Measurements from ENCODE around the gene LSM14A. TPM values are rescaled to one million over a fixed set of nuclear protein-coding genes. Genes with fewer than 3 reads are reported as not detected.

LSM14A gene
- total RNA-seq, 1 experiment from 2014 or later, result 199 TPM

DNA sequence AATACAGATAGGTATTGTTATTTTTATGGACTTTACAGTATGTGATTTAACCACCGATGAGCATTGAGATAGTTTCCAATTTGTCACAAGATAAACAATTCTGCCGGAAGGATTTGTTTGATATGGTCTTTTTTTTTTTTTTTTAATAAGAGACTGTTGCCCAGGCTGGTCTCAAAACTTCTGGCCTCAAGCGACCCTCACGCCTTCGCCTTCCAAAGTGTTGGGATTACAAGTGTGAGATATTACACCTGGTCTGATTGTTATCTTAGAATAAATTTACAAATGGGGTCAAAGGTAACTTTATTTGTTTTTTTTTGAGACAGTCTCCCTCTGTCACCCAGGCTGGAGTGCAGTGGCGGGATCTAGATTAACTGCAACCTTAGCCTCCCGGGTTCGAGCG is 83.2 kb downstream of the LSM14A start:
- Histone ChIP-seq H2BK5ac (ENCODE audit: insufficient read length, low read length) (no peak overlapping the region), H4K8ac (replicated peaks; ENCODE audit: insufficient read length, low read depth, low read length) (no peak overlapping the region), H2BK20ac (ENCODE audit: low read depth, low read length, poor library complexity, severe bottlenecking) (no peak overlapping the region), H3K4ac (ENCODE audit: low read depth, low read length) (no peak overlapping the region), H3K79me1 (ENCODE audit: insufficient read depth, low read depth, low read length, poor library complexity, severe bottlenecking) (peaks cover 2% of the 10 kb centered on the region), H2AK5ac (ENCODE audit: insufficient read length, low read length) (no peak overlapping the region), H3K4me1 (ENCODE audit: insufficient read depth, low read length) (no peaks in the 10 kb centered on the region), H3T11ph (ENCODE audit: low read length) (no peak overlapping the region), H3K27ac (ENCODE audit: insufficient read length, low read depth, low read length) (no peak overlapping the region), H3K23ac (ENCODE audit: insufficient read length, low read depth, low read length) (no peak overlapping the region), H3K14ac (ENCODE audit: insufficient read depth, low read length) (no peak overlapping the region), H3K9ac (ENCODE audit: extremely low read depth, insufficient read length, low read length) (no peak overlapping the region), H2BK120ac (ENCODE audit: low read depth, low read length, poor library complexity, severe bottlenecking) (no peak overlapping the region), H2BK15ac (ENCODE audit: low read depth, low read length) (no peak overlapping the region), H3K9me3 (ENCODE audit: control insufficient read depth, low read depth, low read length) (no peaks in the 10 kb centered on the region), H3K56ac (ENCODE audit: insufficient read length, low read depth, low read length) (no peak overlapping the region), H2BK12ac (ENCODE audit: insufficient read length, low read depth, low read length) (no peak overlapping the region), H3K27me3 (ENCODE audit: insufficient read depth, low read length) (no peaks in the 10 kb centered on the region), H3K4me2 (ENCODE audit: insufficient read depth, insufficient read length, low read length) (peak overlapping the region; percentile 64), H3K18ac (ENCODE audit: insufficient read length, low read depth, low read length) (no peak overlapping the region), H2AFZ (ENCODE audit: low read length) (no peak overlapping the region), H4K91ac (ENCODE audit: insufficient read length, low read depth, low read length) (no peak overlapping the region), H4K5ac (ENCODE audit: insufficient read length, low read depth, low read length) (no peak overlapping the region), H3K23me2 (ENCODE audit: insufficient read length, low read depth, low read length, poor library complexity, severe bottlenecking) (peaks cover 7% of the 10 kb centered on the region), H3K79me2 (ENCODE audit: insufficient read depth, low read length) (peaks cover 2% of the 10 kb centered on the region; the same call in 1 of the 2 replicates), H4K20me1 (ENCODE audit: control insufficient read depth, insufficient read depth, insufficient read length) (no peaks in the 10 kb centered on the region)
- WGBS (ENCODE audit: extremely low coverage, insufficient read length, low lambda C conversion rate), result no CpG with 5 or more reads among the region's 9 CpGs
- no peak for DNase-seq
- Mint-ChIP-seq H3K36me3 (ENCODE audit: insufficient read depth in 1 of 3, low read depth in 3 of 3) (no peaks in the 10 kb centered on the region; a peak in 4 of 7 replicates), H3K27me3 (ENCODE audit: low read depth) (no peaks in the 10 kb centered on the region), H3K4me1 (peaks cover 18 to 23% of the 10 kb centered on the region in 2 experiments), H3K4me3 (peak overlapping the region; percentile 73 to 86), H3K27ac (peak overlapping the region in 1 of 3 experiments; percentile 65; a peak in 1 of 7 replicates), H3K9me3 (no peaks in the 10 kb centered on the region; a peak in 1 of 5 replicates)
- TF ChIP-seq, protein P1, sequence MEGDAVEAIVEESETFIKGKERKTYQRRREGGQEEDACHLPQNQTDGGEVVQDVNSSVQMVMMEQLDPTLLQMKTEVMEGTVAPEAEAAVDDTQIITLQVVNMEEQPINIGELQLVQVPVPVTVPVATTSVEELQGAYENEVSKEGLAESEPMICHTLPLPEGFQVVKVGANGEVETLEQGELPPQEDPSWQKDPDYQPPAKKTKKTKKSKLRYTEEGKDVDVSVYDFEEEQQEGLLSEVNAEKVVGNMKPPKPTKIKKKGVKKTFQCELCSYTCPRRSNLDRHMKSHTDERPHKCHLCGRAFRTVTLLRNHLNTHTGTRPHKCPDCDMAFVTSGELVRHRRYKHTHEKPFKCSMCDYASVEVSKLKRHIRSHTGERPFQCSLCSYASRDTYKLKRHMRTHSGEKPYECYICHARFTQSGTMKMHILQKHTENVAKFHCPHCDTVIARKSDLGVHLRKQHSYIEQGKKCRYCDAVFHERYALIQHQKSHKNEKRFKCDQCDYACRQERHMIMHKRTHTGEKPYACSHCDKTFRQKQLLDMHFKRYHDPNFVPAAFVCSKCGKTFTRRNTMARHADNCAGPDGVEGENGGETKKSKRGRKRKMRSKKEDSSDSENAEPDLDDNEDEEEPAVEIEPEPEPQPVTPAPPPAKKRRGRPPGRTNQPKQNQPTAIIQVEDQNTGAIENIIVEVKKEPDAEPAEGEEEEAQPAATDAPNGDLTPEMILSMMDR (conservative IDR thresholded peaks at IDR 0.05), result no peak

Data from H9 (cell line).